Sigmoid colon (tissue), 4 donors: ENCODE measurements around the gene MMP20.

Experiments used
- POLR2A ChIP-seq, 2 donors: fragments of 450-650 bp; IDR thresholded peaks; one replicate each; pipeline ENCODE4 v1.6.1; 2016; ENCODE audit warnings: antibody characterized with exemption in 2 of 2, mild to moderate bottlenecking in 2 of 2, moderate library complexity in 2 of 2
- POLR2AphosphoS5 ChIP-seq, 4 donors: sonication (generic); formaldehyde crosslinking; IDR thresholded peaks; one replicate each; pipeline ENCODE4 v1.6.1; 2017; ENCODE audit warnings: antibody characterized with exemption in 4 of 4
- TF ChIP-seq, protein P1 (sequence below), 4 experiments: fragments of 450-650 bp in 3 of 4; fragments of 200-600 bp in 1 of 4; IDR thresholded peaks; one replicate each; pipeline ENCODE4 v1.5.1; 2016 to 2019; ENCODE audit warnings: antibody characterized with exemption in 4 of 4, mild to moderate bottlenecking in 3 of 4, moderate library complexity in 2 of 4

- TF ChIP-seq, protein P1, sequence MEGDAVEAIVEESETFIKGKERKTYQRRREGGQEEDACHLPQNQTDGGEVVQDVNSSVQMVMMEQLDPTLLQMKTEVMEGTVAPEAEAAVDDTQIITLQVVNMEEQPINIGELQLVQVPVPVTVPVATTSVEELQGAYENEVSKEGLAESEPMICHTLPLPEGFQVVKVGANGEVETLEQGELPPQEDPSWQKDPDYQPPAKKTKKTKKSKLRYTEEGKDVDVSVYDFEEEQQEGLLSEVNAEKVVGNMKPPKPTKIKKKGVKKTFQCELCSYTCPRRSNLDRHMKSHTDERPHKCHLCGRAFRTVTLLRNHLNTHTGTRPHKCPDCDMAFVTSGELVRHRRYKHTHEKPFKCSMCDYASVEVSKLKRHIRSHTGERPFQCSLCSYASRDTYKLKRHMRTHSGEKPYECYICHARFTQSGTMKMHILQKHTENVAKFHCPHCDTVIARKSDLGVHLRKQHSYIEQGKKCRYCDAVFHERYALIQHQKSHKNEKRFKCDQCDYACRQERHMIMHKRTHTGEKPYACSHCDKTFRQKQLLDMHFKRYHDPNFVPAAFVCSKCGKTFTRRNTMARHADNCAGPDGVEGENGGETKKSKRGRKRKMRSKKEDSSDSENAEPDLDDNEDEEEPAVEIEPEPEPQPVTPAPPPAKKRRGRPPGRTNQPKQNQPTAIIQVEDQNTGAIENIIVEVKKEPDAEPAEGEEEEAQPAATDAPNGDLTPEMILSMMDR (IDR thresholded peaks at IDR 0.05), result no peak
- TF ChIP-seq POLR2AphosphoS5 (IDR thresholded peaks at IDR 0.05), result no peak
- TF ChIP-seq POLR2A (IDR thresholded peaks at IDR 0.05), result no peak
These were observed 35.9 kb upstream of the MMP20 start for GRCh38 chr11:102661040-102661439.
